ENCODE measurements around the gene FRY.

- TF ChIP-seq CTCF (conservative IDR thresholded peaks at IDR 0.05; ENCODE audit: low read length) (no peak), EZH2phosphoT487 (IDR thresholded peaks at IDR 0.05; ENCODE audit: borderline replicate concordance) (no peak)
These were observed 309.3 kb downstream of the FRY start for GRCh38 chr13:32340914-32341313.
